Trophoblast cell (in vitro differentiated cells and primary cell): ENCODE measurements around the gene PABPC1L2B.
"Not testable (repeated sequence)": the region's sequence is repeated elsewhere in the genome, so short reads cannot be mapped to it uniquely, and the experiment has no call there.

Experiments used
- DNase-seq, 2 donors: peaks; one replicate each; pipeline ENCODE4 v3.0.0-alpha.2; 2016
- H2AFZ ChIP-seq: 2 replicates; pipeline ENCODE4 v1.6.1; 2013; ENCODE audit warnings: low read length, moderate library complexity, mild to moderate bottlenecking; ENCODE audit not compliant: insufficient read depth, poor library complexity
- H2AK5ac ChIP-seq: 2 replicates; pipeline ENCODE4 v1.6.1; 2013; ENCODE audit warnings: mild to moderate bottlenecking, low read length
- H2BK120ac ChIP-seq: 2 replicates; pipeline ENCODE4 v1.6.1; 2013; ENCODE audit warnings: low read length, mild to moderate bottlenecking, moderate library complexity; ENCODE audit not compliant: insufficient read depth, poor library complexity
- H2BK12ac ChIP-seq: 2 replicates; pipeline ENCODE4 v1.6.1; 2013; ENCODE audit warnings: mild to moderate bottlenecking, low read length, moderate library complexity
- H2BK5ac ChIP-seq: 2 replicates; pipeline ENCODE4 v1.6.1; 2013; ENCODE audit warnings: low read length, low read depth, moderate library complexity, mild to moderate bottlenecking; ENCODE audit not compliant: poor library complexity
- H3K14ac ChIP-seq: 2 replicates; pipeline ENCODE4 v1.6.1; 2013; ENCODE audit warnings: mild to moderate bottlenecking, low read length
- H3K18ac ChIP-seq: 2 replicates; pipeline ENCODE4 v1.6.1; 2013; ENCODE audit warnings: mild to moderate bottlenecking, low read length
- H3K23ac ChIP-seq: 2 replicates; pipeline ENCODE4 v1.6.1; 2013; ENCODE audit warnings: low read length
- H3K27ac ChIP-seq: 2 replicates; pipeline ENCODE4 v1.5.1; 2013; ENCODE audit warnings: low read depth, mild to moderate bottlenecking, inconsistent platforms, low read length, moderate library complexity
- H3K27me3 ChIP-seq: 2 replicates; pipeline ENCODE4 v1.6.1; 2013; ENCODE audit warnings: inconsistent platforms, mild to moderate bottlenecking, low read length, moderate library complexity; ENCODE audit not compliant: insufficient read depth
- H3K36me3 ChIP-seq, 2 experiments: 1 replicate in 1 of 2; 2 replicates in 1 of 2; pipeline ENCODE4 v1.6.1; 2013; ENCODE audit warnings: low read length in 2 of 2, mild to moderate bottlenecking in 2 of 2, moderate library complexity in 1 of 2; ENCODE audit not compliant: insufficient read depth in 2 of 2, control insufficient read depth in 1 of 2
- H3K4ac ChIP-seq: 2 replicates; pipeline ENCODE4 v1.6.1; 2013; ENCODE audit warnings: low read depth, mild to moderate bottlenecking, low read length, moderate library complexity
- H3K4me1 ChIP-seq, 2 experiments: 1 replicate in 1 of 2; 2 replicates in 1 of 2; pipeline ENCODE4 v1.6.1; 2013; ENCODE audit warnings: low read length in 2 of 2, mild to moderate bottlenecking in 2 of 2, moderate library complexity in 1 of 2; ENCODE audit not compliant: insufficient read depth in 2 of 2, control insufficient read depth in 1 of 2
- H3K4me2 ChIP-seq: 2 replicates; pipeline ENCODE4 v1.6.1; 2013; ENCODE audit warnings: inconsistent platforms, mild to moderate bottlenecking, low read length, moderate library complexity
- H3K4me3 ChIP-seq: 2 replicates; pipeline ENCODE4 v1.5.1; 2013; ENCODE audit warnings: mild to moderate bottlenecking, low read depth, low read length, inconsistent platforms
- H3K79me1 ChIP-seq: one replicate; pipeline ENCODE4 v1.6.1; 2013; ENCODE audit warnings: low read length
- H3K79me2 ChIP-seq: 2 replicates; pipeline ENCODE4 v1.6.1; 2013; ENCODE audit warnings: low read length, mild to moderate bottlenecking; ENCODE audit not compliant: control insufficient read depth, insufficient read depth, poor library complexity
- H3K9ac ChIP-seq: 2 replicates; pipeline ENCODE4 v1.6.1; 2013; ENCODE audit warnings: mild to moderate bottlenecking, low read length
- H3K9me3 ChIP-seq: 2 replicates; pipeline ENCODE4 v1.6.1; 2013; ENCODE audit warnings: low read depth, mild to moderate bottlenecking, control low read depth, inconsistent platforms, low read length; ENCODE audit not compliant: insufficient read depth
- H4K12ac ChIP-seq: 2 replicates; pipeline ENCODE4 v1.6.1; 2013; ENCODE audit warnings: low read depth, mild to moderate bottlenecking, low read length, moderate library complexity
- H4K8ac ChIP-seq: 2 replicates; pipeline ENCODE4 v1.6.1; 2013; ENCODE audit warnings: low read depth, mild to moderate bottlenecking, low read length, moderate library complexity
- H4K91ac ChIP-seq: one replicate; pipeline ENCODE4 v1.6.1; 2013; ENCODE audit warnings: low read depth, mild to moderate bottlenecking, low read length, moderate library complexity
- WGBS: extraction: QIAGEN DNeasy Blood & Tissue Kit; methylation state at CpG from one replicate; pipeline ENCODE4 v1.1.7; 2013; ENCODE audit warnings: missing lambda C conversion rate; ENCODE audit not compliant: insufficient read length, insufficient coverage; ENCODE audit errors: extremely low coverage; 5-methylcytosine and 5-hydroxymethylcytosine counted together

PABPC1L2B gene

GRCh38 chrX:72980894-72981469 is 21.8 kb upstream of the PABPC1L2B start:
- H3K4me1 ChIP-seq, DNase-seq, H3K27ac ChIP-seq, H3K18ac ChIP-seq, H3K4me2 ChIP-seq, H2AK5ac ChIP-seq, H3K23ac ChIP-seq, H2BK5ac ChIP-seq, H3K79me1 ChIP-seq, H3K4me3 ChIP-seq, H2BK120ac ChIP-seq, H3K4ac ChIP-seq, H4K8ac ChIP-seq, H3K36me3 ChIP-seq, H3K9me3 ChIP-seq, H3K14ac ChIP-seq, H2BK12ac ChIP-seq, H3K27me3 ChIP-seq, H2AFZ ChIP-seq, H3K9ac ChIP-seq, H4K91ac ChIP-seq, H3K79me2 ChIP-seq, H4K12ac ChIP-seq: not testable (repeated sequence)
- no CpG with 5 or more reads among the region's 5 CpGs for WGBS

GRCh38 chrX:73004032-73004431 is 1.3 kb downstream of the PABPC1L2B start:
- not testable (repeated sequence) for H3K79me1 ChIP-seq, H2BK12ac ChIP-seq, H3K79me2 ChIP-seq, H3K4me3 ChIP-seq, H3K4ac ChIP-seq, H3K18ac ChIP-seq, H3K9ac ChIP-seq, H3K4me1 ChIP-seq, DNase-seq, H3K27ac ChIP-seq, H2BK120ac ChIP-seq, H3K4me2 ChIP-seq, H4K8ac ChIP-seq, H3K9me3 ChIP-seq, H2AK5ac ChIP-seq, H3K14ac ChIP-seq, H3K23ac ChIP-seq, H4K12ac ChIP-seq, H2BK5ac ChIP-seq, H3K27me3 ChIP-seq, H4K91ac ChIP-seq, H2AFZ ChIP-seq, H3K36me3 ChIP-seq
- no CpG with 5 or more reads among the region's 19 CpGs for WGBS

DNA sequence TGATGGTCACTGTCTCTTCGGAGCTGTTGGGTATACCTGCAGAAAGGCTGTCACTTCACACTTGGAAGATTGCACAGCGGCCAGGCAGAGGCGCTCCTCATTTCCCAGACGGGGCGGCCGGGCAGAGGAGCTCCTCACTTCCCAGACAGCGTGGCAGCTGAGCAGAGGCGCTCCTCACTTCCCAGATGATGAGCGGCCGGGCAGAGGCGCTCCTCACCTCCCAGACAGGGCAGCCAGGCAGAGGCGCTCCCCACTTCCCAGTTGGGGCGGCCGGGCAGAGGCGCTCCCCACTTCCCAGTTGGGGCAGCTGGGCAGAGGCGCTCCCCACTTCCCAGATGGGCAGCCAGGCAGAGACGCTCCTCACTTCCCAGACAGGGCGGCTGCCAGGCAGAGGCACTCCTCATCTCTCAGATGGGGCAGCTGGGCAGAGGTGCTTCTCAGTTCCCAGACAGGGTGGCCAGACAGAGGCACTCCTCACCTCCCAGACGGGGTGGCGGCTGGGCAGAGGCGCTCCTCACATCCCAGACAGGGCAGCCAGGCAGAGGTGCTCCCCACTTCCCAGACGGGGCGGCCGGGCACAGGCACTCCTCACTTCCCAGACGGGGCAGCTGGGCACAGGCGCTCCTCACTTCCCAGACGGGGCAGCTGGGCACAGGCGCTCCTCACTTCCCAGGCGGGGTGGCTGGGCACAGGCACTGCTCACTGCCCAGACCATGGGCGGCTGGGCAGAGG is 18.8 kb downstream of the PABPC1L2B start:
- Histone ChIP-seq H2BK120ac (no peak overlapping the region), H2BK5ac (no peak overlapping the region), H3K4me3 (no peak overlapping the region), H3K79me2 (no peaks in the 10 kb centered on the region), H3K4ac (no peak overlapping the region), H2AFZ (no peak overlapping the region), H3K4me2 (no peak overlapping the region), H4K8ac (no peak overlapping the region), H3K36me3 (no peaks in the 10 kb centered on the region), H2AK5ac (no peak overlapping the region), H3K9ac (no peak overlapping the region), H4K12ac (no peak overlapping the region), H3K9me3 (peaks cover 5% of the 10 kb centered on the region), H3K23ac (no peak overlapping the region), H3K18ac (no peak overlapping the region), H3K4me1 (no peaks in the 10 kb centered on the region), H3K27me3 (no peaks in the 10 kb centered on the region), H3K27ac (no peak overlapping the region), H2BK12ac (no peak overlapping the region), H3K79me1 (no peaks in the 10 kb centered on the region), H4K91ac (no peak overlapping the region), H3K14ac (no peak overlapping the region)
- no CpG with 5 or more reads among the region's 30 CpGs for WGBS
- no peak for DNase-seq

DNA sequence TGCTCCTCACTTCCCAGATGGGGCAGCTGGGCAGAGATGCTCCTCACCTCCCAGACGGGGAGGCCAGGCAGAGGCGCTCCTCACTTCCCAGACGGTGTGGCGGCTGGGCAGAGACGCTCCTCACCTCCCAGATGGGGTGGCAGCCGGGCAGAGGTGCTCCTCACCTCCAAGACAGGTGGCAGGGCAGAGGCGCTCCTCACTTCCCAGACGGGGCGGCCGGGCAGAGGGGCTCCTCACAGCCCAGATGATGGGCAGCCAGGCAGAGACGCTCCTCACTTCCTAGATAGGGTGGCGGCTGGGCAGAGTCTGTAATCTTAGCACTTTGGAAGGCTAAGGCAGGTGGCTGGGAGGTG is 19.3 kb downstream of the PABPC1L2B start:
- not testable (repeated sequence) for H3K27ac ChIP-seq, H3K9ac ChIP-seq, H2BK120ac ChIP-seq, H2BK12ac ChIP-seq, H3K79me2 ChIP-seq, H2BK5ac ChIP-seq, DNase-seq, H4K8ac ChIP-seq, H3K4me1 ChIP-seq, H3K9me3 ChIP-seq, H4K91ac ChIP-seq, H2AFZ ChIP-seq, H3K14ac ChIP-seq, H3K4ac ChIP-seq, H4K12ac ChIP-seq, H3K27me3 ChIP-seq, H3K79me1 ChIP-seq, H3K4me3 ChIP-seq, H3K36me3 ChIP-seq, H3K4me2 ChIP-seq, H2AK5ac ChIP-seq, H3K18ac ChIP-seq, H3K23ac ChIP-seq
- no CpG with 5 or more reads among the region's 12 CpGs for WGBS
